ENCODE measurements around the gene TRAPPC5.

TRAPPC5 gene

DNA sequence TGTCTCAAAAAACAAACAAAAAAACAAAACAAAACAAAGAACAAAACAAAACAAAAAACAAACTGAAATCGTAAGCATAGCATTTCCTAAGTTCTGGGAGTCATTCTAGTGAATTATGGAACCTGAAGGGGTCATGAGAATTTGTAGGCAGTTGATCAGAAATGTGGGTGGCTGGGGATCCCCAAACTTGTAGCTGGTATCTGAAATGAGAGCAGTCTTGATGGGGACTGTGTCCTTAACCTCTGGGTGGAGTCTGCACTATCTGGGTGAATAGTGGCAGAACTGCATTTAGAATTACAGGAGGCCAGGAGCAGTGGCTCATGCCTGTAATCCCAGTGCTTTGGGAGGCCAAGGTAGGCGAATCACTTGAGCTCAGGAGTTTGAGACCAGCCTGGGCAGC lies 45.2 kb downstream of the TRAPPC5 start:
- DNase-seq, result no peak
- intact Hi-C loops (cut with DNase I), result no loop called here

DNA sequence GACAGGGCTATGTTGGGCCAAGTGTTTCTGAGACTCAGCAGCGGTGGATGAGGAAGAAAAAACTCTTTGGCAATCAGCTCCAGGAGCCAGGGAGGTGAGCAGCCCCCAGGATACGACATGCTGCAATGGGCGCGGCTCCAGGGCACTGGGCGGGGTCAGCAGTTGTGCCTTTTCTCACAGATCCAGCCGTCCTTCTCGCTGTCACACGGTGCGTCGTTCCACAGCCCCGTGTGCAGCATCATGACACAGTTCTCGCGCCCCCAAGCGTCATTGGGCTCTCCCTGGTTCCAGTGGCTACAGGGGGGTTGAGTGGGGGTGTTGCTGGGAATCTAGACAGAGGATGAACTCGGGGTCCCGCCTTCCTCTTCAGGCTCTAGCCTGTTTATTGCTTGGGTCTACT lies 48.6 kb downstream of the TRAPPC5 start:
- peak in 2 of 10 donors; percentile 18 to 30 for DNase-seq
- intact Hi-C loops (cut with DNase I), result no loop called here

DNA sequence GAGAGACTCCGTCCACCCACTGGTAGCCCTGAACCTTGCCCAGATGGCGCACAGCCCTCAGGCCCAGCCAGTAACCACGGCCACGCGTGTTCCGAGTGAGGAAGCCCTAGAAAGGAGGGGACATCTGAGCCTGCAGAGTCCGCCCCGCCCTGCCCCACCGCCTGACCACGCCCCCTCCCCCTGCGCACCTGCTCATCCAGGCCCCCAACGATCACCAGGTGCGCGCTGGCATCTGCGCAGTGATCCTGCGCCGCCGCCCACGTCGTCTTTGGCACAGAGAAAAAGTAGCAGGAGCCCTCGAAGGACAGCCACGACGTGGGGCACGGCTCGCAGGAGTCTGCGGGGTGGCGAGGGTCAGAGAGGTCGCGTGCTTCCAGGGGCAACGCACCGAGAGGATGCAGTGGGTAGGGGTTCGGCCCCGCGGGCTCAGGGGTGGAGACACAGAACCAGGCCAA lies 49.2 kb downstream of the TRAPPC5 start:
- intact Hi-C loops (cut with DNase I), result no loop called here
- peak in 2 of 10 donors; percentile 22 to 60 for DNase-seq

DNA sequence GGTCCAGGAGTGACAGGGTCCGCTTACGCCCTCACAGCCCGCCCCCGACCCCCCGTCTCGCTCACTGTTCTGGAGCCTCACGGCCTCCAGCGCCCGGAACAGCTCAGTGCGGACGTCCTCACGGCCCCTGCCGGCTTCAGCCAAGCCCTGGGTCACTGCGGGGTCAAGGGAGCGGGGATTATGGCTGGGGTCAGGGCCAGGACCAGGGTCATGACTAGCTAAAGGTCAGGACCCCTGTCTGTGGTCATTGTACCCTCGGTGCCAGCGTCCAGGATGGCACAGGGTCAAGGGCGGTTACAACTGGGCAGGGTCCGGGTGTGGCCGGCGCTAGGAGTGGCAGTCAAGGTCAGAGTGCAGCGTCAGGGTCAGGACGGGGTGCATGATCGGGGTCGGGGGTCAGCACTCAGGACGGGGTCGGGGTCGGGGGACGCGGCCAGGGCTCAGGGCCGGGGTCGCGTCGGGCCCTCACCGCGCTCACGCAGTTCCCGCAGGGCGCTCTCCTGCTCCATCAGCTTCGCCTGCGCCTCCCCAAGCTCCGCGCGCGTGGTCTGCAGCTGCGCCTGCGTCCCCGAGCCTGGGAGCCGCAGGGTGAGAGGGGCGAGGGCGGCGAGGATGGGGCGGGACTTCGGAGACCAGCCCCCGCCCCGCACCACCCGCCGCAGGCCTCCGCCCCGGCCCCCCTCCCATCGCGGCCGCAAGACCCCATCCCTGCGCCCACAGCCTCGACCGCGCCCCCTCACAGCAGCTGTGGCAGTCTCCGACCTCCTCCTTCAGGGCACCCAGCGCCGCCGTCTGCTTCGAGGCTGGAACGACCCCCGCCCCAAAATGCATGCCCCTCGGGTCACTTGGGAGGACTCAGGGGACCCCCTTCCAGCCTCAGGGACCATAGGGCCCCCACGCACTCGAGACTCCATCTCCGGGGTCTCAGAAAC lies 49.9 kb downstream of the TRAPPC5 start:
- intact Hi-C loops (cut with DNase I), result no loop called here
- peak in 2 of 10 donors; percentile 64 to 65 for DNase-seq

DNA sequence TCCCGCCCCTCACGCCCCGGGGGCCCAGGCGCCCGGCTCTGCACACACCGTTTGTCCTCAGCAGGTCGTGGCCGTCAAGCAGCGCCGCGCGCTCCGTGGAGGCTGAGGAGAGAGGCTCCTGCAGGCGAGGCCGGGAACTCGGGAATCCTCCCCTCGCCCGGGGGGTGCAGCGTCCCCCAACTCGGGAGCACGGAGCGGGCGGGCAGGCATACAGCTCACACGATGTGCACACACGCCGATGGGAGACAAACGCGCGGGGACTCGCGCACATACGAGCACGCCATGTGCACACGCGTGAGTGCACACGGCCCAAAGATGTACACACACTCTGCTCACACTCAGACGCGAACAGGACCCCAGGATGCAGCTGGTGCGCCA lies 50.6 kb downstream of the TRAPPC5 start:
- peak in 1 of 10 donors; percentile 62 for DNase-seq
- intact Hi-C loops (cut with DNase I), result no loop called here

DNA sequence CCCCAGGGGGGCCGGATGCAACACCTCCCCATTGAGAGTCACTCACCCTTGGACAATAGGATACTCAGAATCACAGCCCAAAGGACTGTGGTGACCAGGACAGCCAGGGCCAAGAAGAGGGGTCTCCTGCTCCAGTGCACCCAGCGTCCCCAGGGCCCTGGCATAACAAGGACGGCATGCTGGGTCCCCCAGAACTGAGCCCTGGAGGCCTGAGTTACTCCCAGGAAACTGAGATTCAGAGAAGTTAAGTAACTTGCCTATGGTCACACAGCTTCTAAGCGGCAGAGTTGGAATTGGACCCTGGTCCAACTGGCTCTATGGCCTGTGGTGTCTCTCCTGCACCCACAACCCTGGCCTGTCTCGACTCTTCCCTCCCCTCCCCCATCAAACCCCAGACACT lies 51.0 kb downstream of the TRAPPC5 start:
- DNase-seq, result peak in 1 of 10 donors; percentile 55
- intact Hi-C loops (cut with DNase I), result no loop called here

DNA sequence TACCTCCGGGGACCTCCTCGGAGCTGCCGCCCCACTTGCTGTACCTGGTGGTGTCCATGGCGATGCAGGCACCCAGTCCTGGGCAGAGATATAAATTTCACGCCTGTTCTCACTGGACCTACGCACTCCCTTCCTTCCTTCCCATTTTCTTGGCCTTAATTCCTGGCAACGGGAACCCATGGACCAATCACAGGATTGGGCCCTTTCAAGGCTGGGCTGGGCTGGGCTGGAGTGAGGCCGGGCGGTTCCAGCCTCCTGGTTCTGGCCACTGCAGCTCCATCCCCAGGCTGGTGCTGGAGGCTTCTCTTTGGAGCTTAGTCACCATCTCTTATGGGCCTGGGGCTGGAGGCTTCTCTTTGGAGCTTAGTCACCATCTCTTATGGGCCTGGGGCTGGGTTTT lies 51.4 kb downstream of the TRAPPC5 start, which contains the start of gene CLEC4G:
CLEC4G (minus strand) TSS at position 66 of the 400 bp plus-strand sequence; CDS start at position 58, 8 bp downstream.
- intact Hi-C loops (cut with DNase I), result no loop called here
- DNase-seq, result peak in 1 of 10 donors; percentile 49

DNA sequence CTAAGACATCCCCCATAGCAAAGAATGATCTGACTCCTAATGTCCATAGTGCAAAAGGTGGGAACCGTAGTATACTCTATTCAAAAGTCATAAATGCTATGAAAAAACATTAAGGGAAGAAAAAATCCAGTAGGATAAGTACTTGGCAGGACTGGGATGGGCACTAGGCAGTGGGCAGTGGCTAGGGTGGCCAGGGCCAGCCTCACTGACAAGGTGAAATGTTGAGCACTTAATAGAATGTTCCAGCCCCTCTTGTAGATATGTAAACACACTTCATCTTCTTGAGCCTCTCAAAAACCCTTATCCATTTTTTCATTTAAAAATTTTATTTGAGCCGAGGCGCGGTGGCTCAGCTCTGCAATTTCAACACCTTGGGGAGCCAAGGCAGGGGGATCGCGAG lies 52.7 kb downstream of the TRAPPC5 start:
- intact Hi-C loops (cut with DNase I), result no loop called here
- peak in 1 of 10 donors; percentile 48 for DNase-seq

DNA sequence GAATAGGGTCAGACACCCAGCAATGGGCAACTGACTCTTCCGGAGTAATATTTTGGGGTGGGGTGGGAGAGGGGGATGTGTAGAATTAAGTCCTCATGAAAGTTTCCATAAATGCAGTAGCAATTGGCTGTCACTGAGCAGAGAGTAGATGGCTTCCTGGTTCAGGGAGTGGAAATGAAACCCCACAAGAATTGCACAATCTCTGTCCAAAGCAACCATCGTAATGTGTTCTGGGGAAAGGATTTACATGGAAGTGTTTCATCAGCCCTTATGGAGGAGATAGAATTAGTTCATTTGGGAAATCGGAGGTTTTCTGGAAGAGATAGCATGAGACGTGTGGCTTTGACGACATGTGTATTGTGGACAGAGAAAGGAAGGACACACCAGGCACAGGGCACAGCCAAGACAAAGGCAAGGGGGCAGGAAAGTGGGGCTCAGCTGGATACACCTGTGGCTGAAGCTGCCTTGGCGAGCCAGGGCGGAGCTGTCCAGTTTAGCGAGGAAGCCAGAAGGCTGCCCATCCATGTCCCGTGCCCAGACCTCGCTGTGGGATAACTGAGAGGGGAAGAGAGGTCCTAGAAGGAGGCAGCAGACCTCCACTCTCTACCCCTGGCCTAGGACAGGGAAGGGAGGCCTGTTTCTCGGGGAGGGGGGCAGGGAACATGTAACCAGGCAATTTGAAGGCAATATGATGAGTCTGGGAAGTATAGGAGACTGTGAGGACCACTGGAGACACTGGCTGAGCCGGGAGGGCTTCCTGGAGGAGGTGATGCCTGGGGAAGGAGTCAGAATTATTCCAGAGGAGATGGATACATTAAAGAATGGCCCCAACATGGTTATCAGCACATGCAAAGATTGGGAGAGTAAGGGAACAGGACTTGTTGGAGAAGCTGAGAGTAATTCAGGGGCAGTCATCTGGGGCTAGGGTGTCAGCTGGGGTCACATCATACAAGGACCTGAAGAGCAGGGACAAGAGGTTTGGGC lies 53.9 kb downstream of the TRAPPC5 start:
- DNase-seq, result no peak
- intact Hi-C loops (cut with DNase I), result no loop called here

DNA sequence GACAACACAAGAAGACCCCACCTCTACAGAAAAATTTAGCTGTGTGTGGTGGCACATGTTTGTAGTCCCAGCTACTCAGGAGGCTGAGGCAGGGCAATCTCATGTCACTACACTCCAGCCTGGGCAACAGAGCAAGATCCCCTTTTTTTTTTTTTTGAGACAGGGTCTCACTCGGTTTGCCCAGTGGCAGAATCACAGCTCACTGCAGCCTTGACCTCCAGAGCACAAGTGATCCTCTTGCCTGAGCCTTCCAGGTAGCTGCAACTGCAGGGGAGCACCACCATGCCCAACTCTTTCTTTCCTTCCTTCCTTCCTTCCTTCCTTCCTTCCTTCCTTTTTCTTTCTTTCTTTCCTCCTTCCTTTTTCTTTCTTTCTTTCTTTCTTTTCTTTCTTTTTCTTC lies 55.5 kb downstream of the TRAPPC5 start:
- no peak for DNase-seq
- intact Hi-C loops (cut with DNase I), result no loop called here

DNA sequence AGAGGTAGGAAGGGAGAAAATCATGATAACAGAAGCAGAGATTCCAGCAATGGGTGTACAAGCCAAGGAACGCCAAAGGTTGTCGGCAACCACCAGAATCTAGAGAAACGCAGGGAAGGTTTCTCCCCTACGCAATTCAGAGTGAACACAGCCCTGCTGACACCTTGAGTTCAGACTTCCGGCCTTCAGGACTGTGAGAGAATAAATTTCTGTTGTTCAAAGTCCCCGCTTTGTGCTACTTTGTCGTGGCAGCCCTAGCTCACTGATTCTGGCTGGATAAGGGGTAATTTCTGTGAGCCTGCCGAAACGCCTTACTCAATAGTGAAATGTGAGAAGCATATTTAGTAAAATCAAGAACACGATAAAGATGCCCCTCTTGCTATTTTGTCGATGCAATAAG lies 56.6 kb downstream of the TRAPPC5 start:
- intact Hi-C loops (cut with DNase I), result no loop called here
- DNase-seq, result peak in 1 of 10 donors; percentile 14
